Testis (tissue), 2 donors: ENCODE measurements around the gene CALR3.

Experiments
- CTCF ChIP-seq, 3 experiments: fragments of 450-650 bp in 2 of 3; fragments of 200-600 bp in 1 of 3; sonication (generic) in 1 of 3; IDR thresholded peaks; one replicate each; pipeline ENCODE4 v1.5.1; 2016 to 2019; ENCODE audit warnings: antibody characterized with exemption in 3 of 3, mild to moderate bottlenecking in 2 of 3, moderate library complexity in 1 of 3
- POLR2A ChIP-seq: fragments of 450-650 bp; IDR thresholded peaks from one replicate; pipeline ENCODE4 v1.6.1; 2017; ENCODE audit warnings: antibody characterized with exemption, mild to moderate bottlenecking, moderate library complexity

- no peak for TF ChIP-seq CTCF (IDR thresholded peaks at IDR 0.05)
- no peak for TF ChIP-seq POLR2A
Measured at GRCh38 chr19:16467581-16467980, 28.4 kb downstream of the CALR3 start.
